Measurements from ENCODE around the gene UTS2R. TPM values are rescaled to one million over a fixed set of nuclear protein-coding genes. Genes with fewer than 3 reads are reported as not detected.
"Not testable (repeated sequence)": the region's sequence is repeated elsewhere in the genome, so short reads cannot be mapped to it uniquely, and the experiment has no call there.

UTS2R gene
- total and polyA plus RNA-seq, 7 donors = 0.10 to 3.8 (median 0.70) TPM; not detected in 3

- Histone ChIP-seq H3K36me3 (ENCODE audit: insufficient read depth in 1 of 2, low read depth in 1 of 2) (no peaks in the 10 kb centered on the region), H3K4me1 (no peaks in the 10 kb centered on the region), H3K9me3 (no peaks in the 10 kb centered on the region), H3K4me3 (no peak overlapping the region), H3K27me3 (ENCODE audit: insufficient read depth in 3 of 3, low read length in 2 of 3) (peaks cover 0 to 2% (median 0%) of the 10 kb centered on the region in 3 donors), H3K27ac (no peak overlapping the region)
- no peak for ATAC-seq
- TF ChIP-seq CTCF (IDR thresholded peaks at IDR 0.05) = no peak
- DNase-seq = peak in 1 of 2 donors; percentile 40
- WGBS, 3 donors = 72 to 81% (median 76%) methylated on average over 28 of the region's 28 CpGs
- intact Hi-C loops (cut with DNase I) = no loop called here
These were observed 24.9 kb upstream of the UTS2R start for GRCh38 chr17:82346342-82347300.

DNA sequence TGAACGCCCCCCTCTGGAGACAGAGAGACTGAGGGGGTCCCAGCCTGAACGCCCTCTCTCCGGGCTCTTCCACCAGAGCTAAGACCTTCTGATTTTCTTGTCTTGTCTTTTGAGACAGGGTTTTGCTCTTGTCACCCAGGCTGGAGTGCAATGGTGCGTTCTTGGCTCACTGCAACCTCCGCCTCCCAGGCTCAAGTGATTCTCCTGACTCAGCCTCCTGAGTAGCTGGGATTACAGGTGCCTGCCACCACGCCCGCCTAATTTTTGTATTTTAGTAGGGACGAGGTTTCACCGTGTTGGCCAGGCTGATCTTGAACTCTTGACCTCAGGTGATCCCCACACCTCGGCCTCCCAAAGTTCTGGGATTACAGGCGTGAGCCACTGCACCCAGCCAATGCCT is 23.6 kb upstream of the UTS2R start:
- whole genome bisulfite sequencing, 3 donors = 79 to 87% (median 81%) methylated on average over 11 of the region's 11 CpGs
- H3K27ac ChIP-seq; H3K9me3 ChIP-seq; intact Hi-C loops (cut with DNase I); ATAC-seq; H3K27me3 ChIP-seq (ENCODE audit: insufficient read depth in 3 of 3, low read length in 2 of 3); H3K36me3 ChIP-seq (ENCODE audit: insufficient read depth in 1 of 2, low read depth in 1 of 2); H3K4me1 ChIP-seq; H3K4me3 ChIP-seq: not testable (repeated sequence)
- peak in 1 of 2 donors; percentile 15 for DNase-seq

GRCh38 chr17:82348434-82348833 is 23.1 kb upstream of the UTS2R start:
- H3K36me3 ChIP-seq (ENCODE audit: insufficient read depth in 1 of 2, low read depth in 1 of 2) = no peaks in the 10 kb centered on the region
- DNase-seq (no peak), ATAC-seq (no peak)
- no peaks in the 10 kb centered on the region for H3K9me3 ChIP-seq
- no peak overlapping the region for H3K4me3 ChIP-seq
- H3K27me3 ChIP-seq (ENCODE audit: insufficient read depth in 3 of 3, low read length in 2 of 3) = peaks cover 0 to 2% (median 0%) of the 10 kb centered on the region in 3 donors
- intact Hi-C loops (cut with DNase I) = no loop called here
- no peak for TF ChIP-seq CTCF (IDR thresholded peaks at IDR 0.05)
- H3K4me1 ChIP-seq = no peaks in the 10 kb centered on the region
- 59 to 70% (median 68%) methylated on average over 9 of the region's 9 CpGs for WGBS, 3 donors
- H3K27ac ChIP-seq = no peak overlapping the region

DNA sequence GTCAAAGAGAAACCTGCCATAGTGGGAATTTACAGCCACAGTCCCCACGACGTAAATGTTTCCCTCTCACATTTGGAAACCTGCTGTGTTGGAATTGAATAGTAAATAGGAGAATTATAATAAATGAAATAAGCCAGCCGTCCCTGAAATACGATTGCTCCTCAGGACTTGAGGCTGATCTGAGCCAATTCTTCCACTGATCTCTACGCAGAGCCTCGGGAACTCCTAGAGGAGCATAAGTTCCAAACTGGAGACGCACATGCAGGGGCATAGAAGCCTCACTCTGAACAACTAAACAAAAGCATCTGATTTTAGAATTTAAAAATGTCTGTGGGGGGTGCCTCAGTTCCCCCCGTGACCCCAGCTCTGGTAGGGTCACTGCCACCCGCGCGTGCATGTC is 22.7 kb upstream of the UTS2R start:
- Histone ChIP-seq H3K27ac (no peak overlapping the region), H3K4me1 (no peaks in the 10 kb centered on the region), H3K9me3 (no peaks in the 10 kb centered on the region), H3K4me3 (no peak overlapping the region), H3K36me3 (ENCODE audit: insufficient read depth in 1 of 2, low read depth in 1 of 2) (no peaks in the 10 kb centered on the region), H3K27me3 (ENCODE audit: insufficient read depth in 3 of 3, low read length in 2 of 3) (peaks cover 0 to 2% (median 0%) of the 10 kb centered on the region in 3 donors)
- intact Hi-C loops (cut with DNase I) = loop anchor here in 1 of 2 donors (1.0 kb wide), 1 partner anchor 49 kb away; no protein-coding TSS in a partner anchor
- no peak for ATAC-seq
- no peak for TF ChIP-seq CTCF (IDR thresholded peaks at IDR 0.05)
- WGBS, 3 donors = 65 to 66% (median 65%) methylated on average over 11 of the region's 11 CpGs
- no peak for DNase-seq

GRCh38 chr17:82349287-82349701 is 22.3 kb upstream of the UTS2R start:
- Histone ChIP-seq H3K9me3 (no peaks in the 10 kb centered on the region), H3K36me3 (ENCODE audit: insufficient read depth in 1 of 2, low read depth in 1 of 2) (no peaks in the 10 kb centered on the region), H3K4me1 (no peaks in the 10 kb centered on the region), H3K4me3 (no peak overlapping the region), H3K27me3 (ENCODE audit: insufficient read depth in 3 of 3, low read length in 2 of 3) (peaks cover 0 to 2% (median 0%) of the 10 kb centered on the region in 3 donors), H3K27ac (no peak overlapping the region)
- intact Hi-C loops (cut with DNase I) = loop anchor here in 1 of 2 donors (1.0 kb wide), 1 partner anchor 49 kb away; no protein-coding TSS in a partner anchor
- ATAC-seq = no peak
- TF ChIP-seq CTCF (IDR thresholded peaks at IDR 0.05) = no peak
- peak in 1 of 2 donors; percentile 28 for DNase-seq
- 58 to 61% (median 59%) methylated on average over 11 of the region's 11 CpGs for WGBS, 3 donors
